ENCODE results near the gene SPEM3. TPM values are rescaled to one million over a fixed set of nuclear protein-coding genes. Genes with fewer than 3 reads are reported as not detected.

SPEM3 gene
- total and polyA plus RNA-seq, 2 of the 13 experiments (the other 11 are each of a cell fraction or from before 2014, with no cell fraction given) = not detected

GRCh38 chr17:7423679-7424078 is 5.0 kb upstream of the SPEM3 start:
- no peak overlapping the region for H3K9ac ChIP-seq (ENCODE audit: insufficient read depth, low read depth, low read length)
- H3K79me2 ChIP-seq (ENCODE audit: insufficient read depth, low read length) = no peaks in the 10 kb centered on the region
- peaks cover 2 to 9% of the 10 kb centered on the region in 2 experiments; a peak in 3 of 5 replicates for H3K27me3 ChIP-seq (ENCODE audit: control insufficient read depth in 1 of 2, insufficient read depth in 2 of 2, low read length in 2 of 2)
- no peak overlapping the region for H2AFZ ChIP-seq (ENCODE audit: low read length)
- ChIA-PET POLR2A (interaction anchor here (0.6 to 0.9 kb wide), 2 partner anchors 43 to 111 kb away, joined by 3 read pairs; no protein-coding TSS in a partner anchor), CTCF (ENCODE audit: low intra/inter-chr PET ratio, low total read pairs) (no interaction called here)
- no peak for ATAC-seq
- peaks cover 21% of the 10 kb centered on the region for H3K4me1 ChIP-seq (ENCODE audit: insufficient read depth, low read length)
- H3K36me3 ChIP-seq (replicated peaks in 1 of 2; ENCODE audit: control insufficient read depth in 1 of 2, insufficient read depth in 2 of 2, low read length in 2 of 2) = no peaks in the 10 kb centered on the region
- no peak for TF ChIP-seq DNMT3B (CRISPR knock-in tag; conservative IDR thresholded peaks at IDR 0.05)
- TF ChIP-seq ATF1 (CRISPR knock-in tag; IDR thresholded peaks at IDR 0.05) = no peak
- TF ChIP-seq XRCC5 (optimal IDR thresholded peaks at IDR 0.05; ENCODE audit: low read length) = no peak
- TF ChIP-seq PTBP1 (IDR thresholded peaks at IDR 0.05; ENCODE audit: low read depth, low read length, poor library complexity, severe bottlenecking) = no peak
- no peak for TF ChIP-seq CCDC6 (CRISPR knock-in tag; IDR thresholded peaks at IDR 0.05)
- TF ChIP-seq ZBTB21 (CRISPR knock-in tag; IDR thresholded peaks at IDR 0.05) = no peak
- no peak for TF ChIP-seq ATF3 (CRISPR knock-in tag; IDR thresholded peaks at IDR 0.05)
- no peak for TF ChIP-seq EHMT2 (IDR thresholded peaks at IDR 0.05; ENCODE audit: borderline replicate concordance, low read depth, low read length)
- no peak for TF ChIP-seq ZNF576 (CRISPR knock-in tag; IDR thresholded peaks at IDR 0.05)
- no peak for TF ChIP-seq ZBTB4 (CRISPR knock-in tag; IDR thresholded peaks at IDR 0.05; ENCODE audit: borderline replicate concordance)
- no peak for TF ChIP-seq ZNF652 (CRISPR knock-in tag; IDR thresholded peaks at IDR 0.05; ENCODE audit: borderline replicate concordance, low read depth)
- TF ChIP-seq PAXIP1 (CRISPR knock-in tag; conservative IDR thresholded peaks at IDR 0.05) = no peak
- no peak for TF ChIP-seq ZNF414 (CRISPR knock-in tag; IDR thresholded peaks at IDR 0.05)
- TF ChIP-seq NFKB2 (CRISPR knock-in tag; IDR thresholded peaks at IDR 0.05; ENCODE audit: borderline replicate concordance) = no peak
- TF ChIP-seq ZMAT3 (CRISPR knock-in tag; conservative IDR thresholded peaks at IDR 0.05) = no peak
- TF ChIP-seq ZNF10 (CRISPR knock-in tag; IDR thresholded peaks at IDR 0.05; ENCODE audit: borderline replicate concordance, low read depth) = no peak
- TF ChIP-seq SETDB1 (CRISPR knock-in tag; IDR thresholded peaks at IDR 0.05; ENCODE audit: borderline replicate concordance) = no peak
- TF ChIP-seq NPAS2 (CRISPR knock-in tag; IDR thresholded peaks at IDR 0.05; ENCODE audit: borderline replicate concordance) = no peak
- H3K4me2 ChIP-seq (ENCODE audit: low read depth, low read length) = no peak overlapping the region
- H3K27ac ChIP-seq (ENCODE audit: extremely low read length, insufficient read depth, low read length) = no peak overlapping the region
- intact Hi-C loops (cut with micrococcal nuclease; ENCODE audit: unreplicated experiment) = no loop called here
- in situ Hi-C loops (cut with HindIII; ENCODE audit: extremely low pct_ligation_motif_present, low pct_unique_long_range_greater_than_20kb) = no loop called here
- H3K9me3 ChIP-seq (ENCODE audit: low read length) = no peaks in the 10 kb centered on the region
- FAIRE-seq = no peak
- no TSS peak for BruUV-seq (replicated peaks)
- DNase-seq (ENCODE audit: low spot score) = no peak
- H3K4me3 ChIP-seq (replicated peaks in 1 of 3; ENCODE audit: insufficient read depth in 1 of 3, low read depth in 2 of 3, low read length in 3 of 3) = no peak overlapping the region
- WGBS (ENCODE audit: low lambda C conversion rate) = 15% methylated on average over 4 of the region's 4 CpGs
- H4K20me1 ChIP-seq (ENCODE audit: insufficient read depth, low read length) = no peaks in the 10 kb centered on the region

Data from HepG2 (cell line).